Neural cell (in vitro differentiated cells): Measurements from ENCODE around the gene DESI2. TPM values are rescaled to one million over a fixed set of nuclear protein-coding genes. Genes with fewer than 3 reads are reported as not detected.

Experiments
- H2AFZ ChIP-seq: fragments of 200-600, 300-800 bp; sonication (generic), shearing (Covaris generic); 2 replicates; pipeline ENCODE4 v1.6.0; 2014; ENCODE audit warnings: low read depth, mild to moderate bottlenecking, antibody characterized with exemption, low read length, moderate library complexity
- H3F3A ChIP-seq: fragments of 200-600 bp; shearing (Covaris generic); 2 replicates; pipeline ENCODE4 v1.6.1; 2016; ENCODE audit warnings: mild to moderate bottlenecking, moderate library complexity, mixed read lengths, antibody characterized with exemption, low read length; ENCODE audit not compliant: insufficient read depth, poor library complexity, severe bottlenecking
- H3K27ac ChIP-seq: fragments of 200-600, 300-800 bp; sonication (generic), shearing (Covaris generic); 2 replicates; pipeline ENCODE4 v1.5.1; 2014; ENCODE audit warnings: mild to moderate bottlenecking, low read length, moderate library complexity
- H3K27me3 ChIP-seq: fragments of 300-800, 200-600 bp; sonication (generic), shearing (Covaris generic); 2 replicates; pipeline ENCODE4 v1.6.0; 2014; ENCODE audit warnings: mild to moderate bottlenecking, low read depth, low read length, moderate library complexity; ENCODE audit not compliant: insufficient read depth
- H3K36me3 ChIP-seq: fragments of 300-800, 200-600 bp; sonication (generic), shearing (Covaris generic); 2 replicates; pipeline ENCODE4 v1.5.1; 2014; ENCODE audit warnings: mild to moderate bottlenecking, antibody characterized with exemption, low read length, moderate library complexity; ENCODE audit not compliant: insufficient read depth
- H3K4me2 ChIP-seq: fragments of 300-800, 200-600 bp; sonication (generic), shearing (Covaris generic); 2 replicates; pipeline ENCODE4 v1.6.0; 2014; ENCODE audit warnings: mild to moderate bottlenecking, low read length
- H3K4me3 ChIP-seq: fragments of 300-800, 200-600 bp; sonication (generic), shearing (Covaris generic); 2 replicates; pipeline ENCODE4 v1.5.1; 2014; ENCODE audit warnings: mild to moderate bottlenecking, low read length, moderate library complexity
- H3K79me2 ChIP-seq: fragments of 200-600 bp; shearing (Covaris generic); replicated peaks from 2 replicates; pipeline ENCODE4 v1.6.0; 2014; ENCODE audit warnings: mild to moderate bottlenecking, low read length, moderate library complexity; ENCODE audit not compliant: insufficient read depth
- H3K9ac ChIP-seq: fragments of 300-800, 200-600 bp; sonication (generic), shearing (Covaris generic); 2 replicates; pipeline ENCODE4 v1.6.1; 2016; ENCODE audit warnings: mild to moderate bottlenecking, low read length, mixed read lengths
- H3K9me2 ChIP-seq: fragments of 200-600 bp; shearing (Covaris generic); 2 replicates; pipeline ENCODE4 v1.6.1; 2016; ENCODE audit warnings: mild to moderate bottlenecking, low read length, mixed read lengths; ENCODE audit not compliant: insufficient read depth
- H3K9me3 ChIP-seq: fragments of 200-600, 300-800 bp; sonication (generic), shearing (Covaris generic); 2 replicates; pipeline ENCODE4 v1.6.1; 2016; ENCODE audit warnings: mild to moderate bottlenecking, mixed run types, low read length, moderate library complexity, mixed read lengths
- H4K20me1 ChIP-seq: fragments of 200-600 bp; shearing (Covaris generic); 2 replicates; pipeline ENCODE4 v1.6.1; 2016; ENCODE audit warnings: mild to moderate bottlenecking, mixed run types; ENCODE audit not compliant: insufficient read depth
- EP300 ChIP-seq: fragments of 450-650 bp; conservative IDR thresholded peaks from 2 replicates; pipeline ENCODE4 v1.6.1; 2014; ENCODE audit warnings: antibody characterized with exemption, mild to moderate bottlenecking, moderate library complexity; ENCODE audit not compliant: poor library complexity, severe bottlenecking
- EZH2 ChIP-seq: fragments of 200-600, 300-800 bp; shearing (Covaris generic), sonication (generic); IDR thresholded peaks from 2 replicates; pipeline ENCODE4 v1.6.1; 2014; ENCODE audit warnings: antibody characterized with exemption, low read length, borderline replicate concordance, mild to moderate bottlenecking; ENCODE audit not compliant: insufficient read depth, poor library complexity, severe bottlenecking
- MXI1 ChIP-seq: fragments of 450-650 bp; conservative IDR thresholded peaks from 2 replicates; pipeline ENCODE4 v1.6.1; 2014; ENCODE audit warnings: antibody characterized with exemption, mild to moderate bottlenecking; ENCODE audit not compliant: poor library complexity, severe bottlenecking
- POLR2AphosphoS5 ChIP-seq: IDR thresholded peaks from 2 replicates; pipeline ENCODE4 v1.6.1; 2012
- RAD21 ChIP-seq: fragments of 450-650 bp; conservative IDR thresholded peaks from 2 replicates; pipeline ENCODE4 v1.6.1; 2014; ENCODE audit warnings: antibody characterized with exemption, mild to moderate bottlenecking, moderate library complexity
- SMC3 ChIP-seq: fragments of 450-650 bp; conservative IDR thresholded peaks from 2 replicates; pipeline ENCODE4 v1.6.1; 2014; ENCODE audit warnings: antibody characterized with exemption, mild to moderate bottlenecking, moderate library complexity; ENCODE audit not compliant: poor library complexity
- TAF1 ChIP-seq: IDR thresholded peaks from 2 replicates; pipeline ENCODE4 v1.6.1; 2012; ENCODE audit warnings: low read depth
- polyA plus RNA-seq: library from polyadenylated mRNA; depleted of rRNA; stranded (reverse); fragments of >200 nt; gene quantifications from 2 replicates; pipeline ENCODE4 v1.2.3, GENCODE V29; 2014
- TF ChIP-seq, protein P1 (sequence below): IDR thresholded peaks from 2 replicates; pipeline ENCODE4 v1.6.1; 2012; ENCODE audit warnings: borderline replicate concordance
- TF ChIP-seq, protein P2 (sequence below): fragments of 450-650 bp; IDR thresholded peaks from 2 replicates; pipeline ENCODE4 v1.5.1; 2014; ENCODE audit warnings: antibody characterized with exemption, mild to moderate bottlenecking, moderate library complexity; ENCODE audit not compliant: poor library complexity, severe bottlenecking

DESI2 gene
- polyA plus RNA-seq, 1 donor from 2014 or later = 30.8 TPM

DNA sequence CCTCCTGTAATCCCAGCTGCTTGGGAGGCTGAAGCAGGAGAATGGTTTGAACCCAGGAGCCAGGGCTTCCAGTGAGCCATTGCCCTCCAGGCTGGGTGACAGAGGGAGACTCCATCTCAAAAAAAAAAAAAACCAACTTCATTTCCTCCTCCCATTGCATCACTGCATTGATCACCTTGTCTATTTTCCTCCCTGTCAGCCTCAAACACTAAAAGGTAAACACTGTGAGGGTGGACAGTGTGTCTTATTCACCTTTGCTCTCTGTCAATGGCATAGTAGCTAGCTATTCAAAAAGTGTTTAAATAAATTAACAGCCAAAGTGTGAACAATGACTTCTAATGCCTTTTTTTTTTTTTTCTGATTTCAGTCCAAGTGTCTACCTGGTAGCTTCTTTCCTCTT is 13.4 kb upstream of the DESI2 start:
- Histone ChIP-seq H3K9me2 (no peaks in the 10 kb centered on the region), H3K27ac (no peak overlapping the region), H3K4me2 (no peak overlapping the region), H3K9me3 (no peaks in the 10 kb centered on the region), H3K9ac (no peak overlapping the region), H3K36me3 (no peaks in the 10 kb centered on the region), H3K79me2 (no peaks in the 10 kb centered on the region), H3K27me3 (no peaks in the 10 kb centered on the region), H3K4me3 (no peak overlapping the region), H2AFZ (no peak overlapping the region), H4K20me1 (no peaks in the 10 kb centered on the region), H3F3A (no peaks in the 10 kb centered on the region)
- no peak for TF ChIP-seq EZH2

DNA sequence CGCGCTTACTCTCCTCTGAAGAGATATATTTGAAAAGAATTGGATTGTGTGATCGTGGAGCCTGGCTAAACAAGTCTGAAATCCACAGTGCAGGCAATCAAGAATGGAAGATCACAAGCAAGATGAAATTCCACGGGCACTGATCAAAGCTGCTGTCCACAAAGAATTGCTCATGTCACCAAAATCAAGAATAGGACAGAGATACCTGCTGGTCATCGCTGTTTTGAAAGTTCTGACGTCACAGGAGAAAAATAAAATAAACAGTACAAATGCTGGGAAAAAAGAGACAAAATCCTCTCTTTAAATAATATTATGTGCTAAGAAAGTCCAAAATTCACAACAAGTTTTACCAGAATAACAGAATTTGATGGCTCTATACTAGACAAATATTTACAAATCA is 12.0 kb upstream of the DESI2 start:
- H3K27ac ChIP-seq = no peak overlapping the region
- no peak overlapping the region for H3K4me2 ChIP-seq
- H4K20me1 ChIP-seq = no peaks in the 10 kb centered on the region
- no peak for TF ChIP-seq RAD21
- TF ChIP-seq MXI1 = no peak
- TF ChIP-seq, protein P1, sequence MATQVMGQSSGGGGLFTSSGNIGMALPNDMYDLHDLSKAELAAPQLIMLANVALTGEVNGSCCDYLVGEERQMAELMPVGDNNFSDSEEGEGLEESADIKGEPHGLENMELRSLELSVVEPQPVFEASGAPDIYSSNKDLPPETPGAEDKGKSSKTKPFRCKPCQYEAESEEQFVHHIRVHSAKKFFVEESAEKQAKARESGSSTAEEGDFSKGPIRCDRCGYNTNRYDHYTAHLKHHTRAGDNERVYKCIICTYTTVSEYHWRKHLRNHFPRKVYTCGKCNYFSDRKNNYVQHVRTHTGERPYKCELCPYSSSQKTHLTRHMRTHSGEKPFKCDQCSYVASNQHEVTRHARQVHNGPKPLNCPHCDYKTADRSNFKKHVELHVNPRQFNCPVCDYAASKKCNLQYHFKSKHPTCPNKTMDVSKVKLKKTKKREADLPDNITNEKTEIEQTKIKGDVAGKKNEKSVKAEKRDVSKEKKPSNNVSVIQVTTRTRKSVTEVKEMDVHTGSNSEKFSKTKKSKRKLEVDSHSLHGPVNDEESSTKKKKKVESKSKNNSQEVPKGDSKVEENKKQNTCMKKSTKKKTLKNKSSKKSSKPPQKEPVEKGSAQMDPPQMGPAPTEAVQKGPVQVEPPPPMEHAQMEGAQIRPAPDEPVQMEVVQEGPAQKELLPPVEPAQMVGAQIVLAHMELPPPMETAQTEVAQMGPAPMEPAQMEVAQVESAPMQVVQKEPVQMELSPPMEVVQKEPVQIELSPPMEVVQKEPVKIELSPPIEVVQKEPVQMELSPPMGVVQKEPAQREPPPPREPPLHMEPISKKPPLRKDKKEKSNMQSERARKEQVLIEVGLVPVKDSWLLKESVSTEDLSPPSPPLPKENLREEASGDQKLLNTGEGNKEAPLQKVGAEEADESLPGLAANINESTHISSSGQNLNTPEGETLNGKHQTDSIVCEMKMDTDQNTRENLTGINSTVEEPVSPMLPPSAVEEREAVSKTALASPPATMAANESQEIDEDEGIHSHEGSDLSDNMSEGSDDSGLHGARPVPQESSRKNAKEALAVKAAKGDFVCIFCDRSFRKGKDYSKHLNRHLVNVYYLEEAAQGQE = no peak
- no peak for TF ChIP-seq EZH2
- TF ChIP-seq SMC3 = no peak
- no peak for TF ChIP-seq POLR2AphosphoS5
- TF ChIP-seq TAF1 = no peak
- TF ChIP-seq, protein P2, sequence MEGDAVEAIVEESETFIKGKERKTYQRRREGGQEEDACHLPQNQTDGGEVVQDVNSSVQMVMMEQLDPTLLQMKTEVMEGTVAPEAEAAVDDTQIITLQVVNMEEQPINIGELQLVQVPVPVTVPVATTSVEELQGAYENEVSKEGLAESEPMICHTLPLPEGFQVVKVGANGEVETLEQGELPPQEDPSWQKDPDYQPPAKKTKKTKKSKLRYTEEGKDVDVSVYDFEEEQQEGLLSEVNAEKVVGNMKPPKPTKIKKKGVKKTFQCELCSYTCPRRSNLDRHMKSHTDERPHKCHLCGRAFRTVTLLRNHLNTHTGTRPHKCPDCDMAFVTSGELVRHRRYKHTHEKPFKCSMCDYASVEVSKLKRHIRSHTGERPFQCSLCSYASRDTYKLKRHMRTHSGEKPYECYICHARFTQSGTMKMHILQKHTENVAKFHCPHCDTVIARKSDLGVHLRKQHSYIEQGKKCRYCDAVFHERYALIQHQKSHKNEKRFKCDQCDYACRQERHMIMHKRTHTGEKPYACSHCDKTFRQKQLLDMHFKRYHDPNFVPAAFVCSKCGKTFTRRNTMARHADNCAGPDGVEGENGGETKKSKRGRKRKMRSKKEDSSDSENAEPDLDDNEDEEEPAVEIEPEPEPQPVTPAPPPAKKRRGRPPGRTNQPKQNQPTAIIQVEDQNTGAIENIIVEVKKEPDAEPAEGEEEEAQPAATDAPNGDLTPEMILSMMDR = no peak
- TF ChIP-seq EP300 = no peak
- H3K36me3 ChIP-seq = no peaks in the 10 kb centered on the region
- H3K9me2 ChIP-seq = no peaks in the 10 kb centered on the region
- H3K79me2 ChIP-seq = no peaks in the 10 kb centered on the region
- H3K9me3 ChIP-seq = no peaks in the 10 kb centered on the region
- H3F3A ChIP-seq = no peaks in the 10 kb centered on the region
- H2AFZ ChIP-seq = no peak overlapping the region
- H3K9ac ChIP-seq = no peak overlapping the region
- H3K4me3 ChIP-seq = no peak overlapping the region
- no peaks in the 10 kb centered on the region for H3K27me3 ChIP-seq

DNA sequence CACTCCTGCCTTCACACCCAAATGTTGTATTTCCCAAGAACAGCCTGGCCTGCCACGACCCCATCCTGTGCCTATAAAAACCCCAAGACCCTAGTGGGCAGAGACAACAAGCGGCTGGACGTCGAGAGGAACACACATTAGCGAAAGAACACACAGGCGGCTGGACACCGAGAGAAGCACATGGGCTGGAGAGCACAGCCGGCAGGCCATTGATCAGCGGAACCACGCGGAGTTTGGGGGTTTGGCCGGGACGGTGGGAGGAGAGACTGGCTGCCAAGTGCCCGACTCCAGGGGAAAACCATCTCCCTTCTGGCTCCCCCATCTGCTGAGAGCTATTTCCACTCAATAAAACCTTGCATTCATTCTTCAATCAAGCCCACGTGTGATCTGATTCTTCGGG is 10.4 kb upstream of the DESI2 start:
- H3K9me3 ChIP-seq = no peaks in the 10 kb centered on the region
- H3F3A ChIP-seq = no peaks in the 10 kb centered on the region
- H3K9me2 ChIP-seq = no peaks in the 10 kb centered on the region
- H3K27me3 ChIP-seq = no peaks in the 10 kb centered on the region
- H3K27ac ChIP-seq = no peak overlapping the region
- TF ChIP-seq EP300 = no peak
- TF ChIP-seq POLR2AphosphoS5 = no peak
- no peak for TF ChIP-seq EZH2
- TF ChIP-seq, protein P1 = no peak
- H3K4me2 ChIP-seq = no peak overlapping the region
- H3K36me3 ChIP-seq = no peaks in the 10 kb centered on the region
- H3K9ac ChIP-seq = no peak overlapping the region
- no peaks in the 10 kb centered on the region for H3K79me2 ChIP-seq
- no peak overlapping the region for H3K4me3 ChIP-seq
- no peak overlapping the region for H2AFZ ChIP-seq
- H4K20me1 ChIP-seq = no peaks in the 10 kb centered on the region
